Panc1 (cell line): Measurements from ENCODE around the gene GALNT15. TPM values are rescaled to one million over a fixed set of nuclear protein-coding genes. Genes with fewer than 3 reads are reported as not detected.

Experiments used
- ATAC-seq: fragments of 200-7000 bp; cut with Tn5 transposase; 2 replicates; pipeline ENCODE4 v1.9.1; 2020; ENCODE audit warnings: mild to moderate bottlenecking, moderate library complexity
- BruUV-seq: library from RNA; stranded (reverse); fragments of 400-500 nt; replicated peaks from 2 replicates; lab custom pipeline; 2021; lab: Mats Ljungman, UMichigan
- CTCF ChIA-PET: fragments of 300-600 bp; sonication (Branson Sonifier 250); formaldehyde crosslinking; loops from one replicate; lab custom pipeline; 2022; ENCODE audit warnings: antibody characterized with exemption; lab: Charles Lee
- POLR2A ChIA-PET: fragments of 300-600 bp; sonication (Branson Sonifier 250); formaldehyde crosslinking; loops from one replicate; lab custom pipeline; 2022; ENCODE audit warnings: antibody characterized with exemption; lab: Charles Lee
- DNase-seq: peaks from one replicate; pipeline ENCODE4 v3.0.0-alpha.2; 2010; ENCODE audit warnings: low read depth, low spot score
- H3K27ac ChIP-seq: 2 replicates; pipeline ENCODE4 v1.5.1; 2011; ENCODE audit warnings: mild to moderate bottlenecking, low read length, inconsistent platforms
- H3K27me3 ChIP-seq: fragments of 200-500 bp; sonication (Bioruptor generic); 2 replicates; pipeline ENCODE4 v1.6.0; 2014; ENCODE audit warnings: low read length, inconsistent platforms; ENCODE audit not compliant: control insufficient read depth, insufficient read depth
- H3K36me3 ChIP-seq: fragments of 200-500 bp; sonication (Bioruptor generic); 2 replicates; pipeline ENCODE4 v1.5.1; 2014; ENCODE audit warnings: inconsistent platforms, mild to moderate bottlenecking, low read length, moderate library complexity; ENCODE audit not compliant: control insufficient read depth, insufficient read depth
- H3K4me1 ChIP-seq: 2 replicates; pipeline ENCODE4 v1.5.1; 2011; ENCODE audit warnings: inconsistent platforms, mild to moderate bottlenecking, low read length, moderate library complexity; ENCODE audit not compliant: control insufficient read depth, insufficient read depth
- H3K4me3 ChIP-seq, 2 experiments: 2 replicates each; pipeline ENCODE4 v1.5.1; 2011 to 2012; ENCODE audit warnings: low read depth in 2 of 2, low read length in 2 of 2, mild to moderate bottlenecking in 2 of 2, inconsistent platforms in 1 of 2, moderate library complexity in 1 of 2
- H3K9me3 ChIP-seq: fragments of 200-500 bp; sonication (Bioruptor generic); 2 replicates; pipeline ENCODE4 v1.5.1; 2014; ENCODE audit warnings: low read depth, mild to moderate bottlenecking, inconsistent platforms, low read length, moderate library complexity; ENCODE audit not compliant: control insufficient read depth, insufficient read depth
- POLR2AphosphoS5 ChIP-seq: IDR thresholded peaks from 2 replicates; pipeline ENCODE4 v1.6.1; 2012; ENCODE audit warnings: mild to moderate bottlenecking, low read depth, low read length, moderate library complexity
- SIN3A ChIP-seq: IDR thresholded peaks from 2 replicates; pipeline ENCODE4 v1.6.1; 2012; ENCODE audit warnings: low read depth, mild to moderate bottlenecking, low read length, moderate library complexity, borderline replicate concordance; ENCODE audit not compliant: insufficient read depth
- TCF7L2 ChIP-seq: IDR thresholded peaks from 2 replicates; pipeline ENCODE4 v1.6.1; 2011; ENCODE audit warnings: mild to moderate bottlenecking, low read depth, low read length, inconsistent platforms
- in situ Hi-C: cut with HindIII; loops from 2 replicates; pipeline ENCODE4 v1.10.0; 2016; ENCODE audit warnings: low sequenced_read_pairs, low pct_unique_long_range_greater_than_20kb
- intact Hi-C: fragments of 100-400 bp; cut with micrococcal nuclease; formaldehyde crosslinking; loops from one replicate; pipeline ENCODE4 v1.10.0; 2022; ENCODE audit not compliant: unreplicated experiment
- total RNA-seq: library from RNA; stranded (reverse); gene quantifications from one replicate; pipeline ENCODE4 v1.2.1, GENCODE V29; 2021; ENCODE audit not compliant: unreplicated experiment
- TF ChIP-seq, protein P1 (sequence below): fragments of 450-650 bp; IDR thresholded peaks from 2 replicates; pipeline ENCODE4 v1.5.1; 2017; ENCODE audit warnings: mild to moderate bottlenecking
- TF ChIP-seq, protein P2 (sequence below), 2 experiments: IDR thresholded peaks; 2 replicates each; pipeline ENCODE4 v1.6.1; 2011 to 2012; ENCODE audit warnings: low read depth in 2 of 2, control low read depth in 1 of 2, low read length in 1 of 2, mild to moderate bottlenecking in 1 of 2, moderate library complexity in 1 of 2; ENCODE audit not compliant: insufficient read depth in 1 of 2

The GALNT15 gene
- total RNA-seq, 1 experiment from 2014 or later: 0.10 TPM

DNA sequence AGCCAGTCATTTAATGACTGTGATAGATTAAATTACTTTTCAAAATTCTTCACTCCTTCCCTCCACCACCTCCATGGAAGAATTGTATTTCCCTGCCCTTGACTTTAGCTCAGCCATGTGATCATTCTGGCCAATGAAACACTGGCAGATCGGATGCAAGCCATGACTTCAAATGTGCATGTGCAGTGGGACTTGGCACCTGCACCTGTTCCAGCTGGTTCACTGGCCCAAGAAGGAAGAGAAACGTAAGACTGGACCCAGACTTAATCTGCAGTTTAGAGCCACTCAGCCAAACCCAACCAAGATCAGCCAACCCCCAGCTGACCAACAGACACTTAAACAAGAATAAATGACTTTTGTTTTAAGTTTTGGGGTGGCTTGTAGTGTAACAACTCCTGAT, 78.5 kb downstream of the GALNT15 start:
- Histone ChIP-seq H3K27ac (no peak overlapping the region), H3K4me3 (no peak overlapping the region), H3K36me3 (no peaks in the 10 kb centered on the region), H3K27me3 (no peaks in the 10 kb centered on the region), H3K4me1 (no peaks in the 10 kb centered on the region), H3K9me3 (no peaks in the 10 kb centered on the region)
- in situ Hi-C loops: no loop called here
- intact Hi-C loops: no loop called here
- CTCF ChIA-PET: no interaction called here
- TF ChIP-seq TCF7L2: no peak
- TF ChIP-seq SIN3A: no peak
- TF ChIP-seq POLR2AphosphoS5: no peak
- TF ChIP-seq, protein P1, sequence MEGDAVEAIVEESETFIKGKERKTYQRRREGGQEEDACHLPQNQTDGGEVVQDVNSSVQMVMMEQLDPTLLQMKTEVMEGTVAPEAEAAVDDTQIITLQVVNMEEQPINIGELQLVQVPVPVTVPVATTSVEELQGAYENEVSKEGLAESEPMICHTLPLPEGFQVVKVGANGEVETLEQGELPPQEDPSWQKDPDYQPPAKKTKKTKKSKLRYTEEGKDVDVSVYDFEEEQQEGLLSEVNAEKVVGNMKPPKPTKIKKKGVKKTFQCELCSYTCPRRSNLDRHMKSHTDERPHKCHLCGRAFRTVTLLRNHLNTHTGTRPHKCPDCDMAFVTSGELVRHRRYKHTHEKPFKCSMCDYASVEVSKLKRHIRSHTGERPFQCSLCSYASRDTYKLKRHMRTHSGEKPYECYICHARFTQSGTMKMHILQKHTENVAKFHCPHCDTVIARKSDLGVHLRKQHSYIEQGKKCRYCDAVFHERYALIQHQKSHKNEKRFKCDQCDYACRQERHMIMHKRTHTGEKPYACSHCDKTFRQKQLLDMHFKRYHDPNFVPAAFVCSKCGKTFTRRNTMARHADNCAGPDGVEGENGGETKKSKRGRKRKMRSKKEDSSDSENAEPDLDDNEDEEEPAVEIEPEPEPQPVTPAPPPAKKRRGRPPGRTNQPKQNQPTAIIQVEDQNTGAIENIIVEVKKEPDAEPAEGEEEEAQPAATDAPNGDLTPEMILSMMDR: no peak
- TF ChIP-seq, protein P2, sequence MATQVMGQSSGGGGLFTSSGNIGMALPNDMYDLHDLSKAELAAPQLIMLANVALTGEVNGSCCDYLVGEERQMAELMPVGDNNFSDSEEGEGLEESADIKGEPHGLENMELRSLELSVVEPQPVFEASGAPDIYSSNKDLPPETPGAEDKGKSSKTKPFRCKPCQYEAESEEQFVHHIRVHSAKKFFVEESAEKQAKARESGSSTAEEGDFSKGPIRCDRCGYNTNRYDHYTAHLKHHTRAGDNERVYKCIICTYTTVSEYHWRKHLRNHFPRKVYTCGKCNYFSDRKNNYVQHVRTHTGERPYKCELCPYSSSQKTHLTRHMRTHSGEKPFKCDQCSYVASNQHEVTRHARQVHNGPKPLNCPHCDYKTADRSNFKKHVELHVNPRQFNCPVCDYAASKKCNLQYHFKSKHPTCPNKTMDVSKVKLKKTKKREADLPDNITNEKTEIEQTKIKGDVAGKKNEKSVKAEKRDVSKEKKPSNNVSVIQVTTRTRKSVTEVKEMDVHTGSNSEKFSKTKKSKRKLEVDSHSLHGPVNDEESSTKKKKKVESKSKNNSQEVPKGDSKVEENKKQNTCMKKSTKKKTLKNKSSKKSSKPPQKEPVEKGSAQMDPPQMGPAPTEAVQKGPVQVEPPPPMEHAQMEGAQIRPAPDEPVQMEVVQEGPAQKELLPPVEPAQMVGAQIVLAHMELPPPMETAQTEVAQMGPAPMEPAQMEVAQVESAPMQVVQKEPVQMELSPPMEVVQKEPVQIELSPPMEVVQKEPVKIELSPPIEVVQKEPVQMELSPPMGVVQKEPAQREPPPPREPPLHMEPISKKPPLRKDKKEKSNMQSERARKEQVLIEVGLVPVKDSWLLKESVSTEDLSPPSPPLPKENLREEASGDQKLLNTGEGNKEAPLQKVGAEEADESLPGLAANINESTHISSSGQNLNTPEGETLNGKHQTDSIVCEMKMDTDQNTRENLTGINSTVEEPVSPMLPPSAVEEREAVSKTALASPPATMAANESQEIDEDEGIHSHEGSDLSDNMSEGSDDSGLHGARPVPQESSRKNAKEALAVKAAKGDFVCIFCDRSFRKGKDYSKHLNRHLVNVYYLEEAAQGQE (IDR thresholded peaks at IDR 0.05; ENCODE audit: insufficient read depth in 1 of 2, low read depth in 2 of 2, low read length in 1 of 2): no peak
- POLR2A ChIA-PET: no interaction called here
- DNase-seq (no peak), ATAC-seq (no peak)
- BruUV-seq: no TSS peak

DNA sequence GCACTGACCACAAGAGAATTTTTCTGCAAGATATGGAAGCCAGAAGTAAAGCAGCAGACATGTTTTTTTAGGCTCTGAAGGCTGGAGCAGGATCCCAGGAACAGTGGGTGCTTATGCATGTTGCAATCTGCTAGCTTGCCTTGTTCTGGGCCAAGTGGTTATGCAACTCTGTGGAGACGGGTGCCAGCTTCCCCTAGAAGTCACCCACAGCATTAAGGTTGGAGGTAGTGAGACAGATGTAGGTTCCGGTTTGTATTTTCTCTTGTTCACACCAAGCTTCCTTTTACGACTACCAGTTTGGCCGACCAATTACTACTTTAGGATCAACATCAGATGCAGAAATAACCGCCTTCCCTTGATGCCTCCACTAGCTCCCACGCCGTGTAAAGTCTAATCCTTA, 79.1 kb downstream of the GALNT15 start:
- ChIA-PET POLR2A (no interaction called here), CTCF (no interaction called here)
- H3K27me3 ChIP-seq: no peaks in the 10 kb centered on the region
- no TSS peak for BruUV-seq
- H3K4me1 ChIP-seq: no peaks in the 10 kb centered on the region
- no peak overlapping the region for H3K27ac ChIP-seq
- no peaks in the 10 kb centered on the region for H3K9me3 ChIP-seq
- ATAC-seq: no peak
- intact Hi-C loops: no loop called here
- TF ChIP-seq, protein P1: no peak
- TF ChIP-seq, protein P2 (IDR thresholded peaks at IDR 0.05; ENCODE audit: insufficient read depth in 1 of 2, low read depth in 2 of 2, low read length in 1 of 2): no peak
- TF ChIP-seq TCF7L2 (no peak), POLR2AphosphoS5 (no peak), SIN3A (no peak)
- H3K36me3 ChIP-seq: no peaks in the 10 kb centered on the region
- no peak for DNase-seq
- no peak overlapping the region for H3K4me3 ChIP-seq
- in situ Hi-C loops: no loop called here
